LNCaP clone FGC (cell line): ENCODE measurements around the gene ANGEL1.
A peak's percentile ranks its signal among the peaks of the same experiment; 100 is the strongest.

Source experiments
- DNase-seq: peaks from one replicate; pipeline ENCODE4 v3.0.0-alpha.2; 2011; ENCODE audit warnings: low read depth
- H3K4me3 ChIP-seq: 2 replicates; pipeline ENCODE4 v1.5.1; 2011; ENCODE audit warnings: mild to moderate bottlenecking, low read depth, low read length, control low read depth
- TF ChIP-seq, protein P1 (sequence below): IDR thresholded peaks from 2 replicates; pipeline ENCODE4 v1.5.1; 2012; ENCODE audit warnings: mild to moderate bottlenecking; ENCODE audit not compliant: control insufficient read depth, insufficient read depth; ENCODE audit errors: extremely low read depth

The ANGEL1 gene

GRCh38 chr14:76765461-76765931 is 47.2 kb downstream of the ANGEL1 start:
- no peak for DNase-seq
- TF ChIP-seq, protein P1, sequence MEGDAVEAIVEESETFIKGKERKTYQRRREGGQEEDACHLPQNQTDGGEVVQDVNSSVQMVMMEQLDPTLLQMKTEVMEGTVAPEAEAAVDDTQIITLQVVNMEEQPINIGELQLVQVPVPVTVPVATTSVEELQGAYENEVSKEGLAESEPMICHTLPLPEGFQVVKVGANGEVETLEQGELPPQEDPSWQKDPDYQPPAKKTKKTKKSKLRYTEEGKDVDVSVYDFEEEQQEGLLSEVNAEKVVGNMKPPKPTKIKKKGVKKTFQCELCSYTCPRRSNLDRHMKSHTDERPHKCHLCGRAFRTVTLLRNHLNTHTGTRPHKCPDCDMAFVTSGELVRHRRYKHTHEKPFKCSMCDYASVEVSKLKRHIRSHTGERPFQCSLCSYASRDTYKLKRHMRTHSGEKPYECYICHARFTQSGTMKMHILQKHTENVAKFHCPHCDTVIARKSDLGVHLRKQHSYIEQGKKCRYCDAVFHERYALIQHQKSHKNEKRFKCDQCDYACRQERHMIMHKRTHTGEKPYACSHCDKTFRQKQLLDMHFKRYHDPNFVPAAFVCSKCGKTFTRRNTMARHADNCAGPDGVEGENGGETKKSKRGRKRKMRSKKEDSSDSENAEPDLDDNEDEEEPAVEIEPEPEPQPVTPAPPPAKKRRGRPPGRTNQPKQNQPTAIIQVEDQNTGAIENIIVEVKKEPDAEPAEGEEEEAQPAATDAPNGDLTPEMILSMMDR: no peak
- no peak overlapping the region for H3K4me3 ChIP-seq

GRCh38 chr14:76763096-76764041 is 49.3 kb downstream of the ANGEL1 start:
- no peak for DNase-seq
- H3K4me3 ChIP-seq: no peak overlapping the region
- TF ChIP-seq, protein P1: no peak

DNA sequence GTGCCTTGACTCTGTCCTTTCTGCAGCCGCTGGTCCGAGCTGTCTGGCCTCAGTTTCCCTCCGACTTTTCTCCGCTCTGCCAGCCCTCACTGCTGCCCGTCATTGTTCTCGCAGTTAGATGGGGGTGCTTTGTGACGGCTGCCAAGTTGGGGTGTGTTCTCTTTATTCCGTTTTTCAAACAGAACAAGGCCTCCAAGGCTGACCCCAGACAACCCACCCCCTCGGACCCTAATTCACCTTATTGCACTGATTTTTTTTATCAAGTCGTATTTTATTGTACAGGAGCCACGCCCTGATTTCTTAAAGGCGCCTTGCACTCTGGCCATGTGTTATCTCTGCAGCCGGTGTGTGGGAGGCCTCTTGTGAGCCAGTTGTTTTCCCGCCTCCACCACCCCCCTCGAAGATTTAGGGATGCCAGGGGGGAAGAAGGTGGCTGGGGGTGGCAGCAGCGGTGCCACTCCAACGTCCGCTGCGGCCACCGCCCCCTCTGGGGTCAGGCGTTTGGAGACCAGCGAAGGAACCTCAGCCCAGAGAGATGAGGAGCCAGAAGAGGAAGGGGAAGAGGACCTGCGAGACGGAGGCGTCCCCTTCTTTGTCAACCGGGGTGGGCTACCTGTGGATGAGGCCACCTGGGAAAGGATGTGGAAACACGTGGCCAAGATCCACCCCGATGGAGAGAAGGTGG is 50.1 kb downstream of the ANGEL1 start:
- peak overlapping the region; percentile 54 for H3K4me3 ChIP-seq
- no peak for DNase-seq
- TF ChIP-seq, protein P1: no peak

GRCh38 chr14:76761960-76762410 is 50.7 kb downstream of the ANGEL1 start:
- TF ChIP-seq, protein P1: no peak
- DNase-seq: no peak
- H3K4me3 ChIP-seq: peak overlapping the region; percentile 54

- H3K4me3 ChIP-seq: peak within 1 kb of the TSS; percentile 54
- no peak for DNase-seq
- TF ChIP-seq, protein P1: no peak
These were observed 51.3 kb downstream of the ANGEL1 start, which contains the start of gene VASH1 for GRCh38 chr14:76761136-76761959. Gene VASH1 (plus strand): TSS chr14:76761468. CDS start chr14:76762822, 1,354 bp downstream.
